ENCODE data around the gene DYNC1I2. TPM values are rescaled to one million over a fixed set of nuclear protein-coding genes. Genes with fewer than 3 reads are reported as not detected.

The DYNC1I2 gene
- total RNA-seq, 2 donors from 2014 or later = 54.8 to 67.8 TPM

DNA sequence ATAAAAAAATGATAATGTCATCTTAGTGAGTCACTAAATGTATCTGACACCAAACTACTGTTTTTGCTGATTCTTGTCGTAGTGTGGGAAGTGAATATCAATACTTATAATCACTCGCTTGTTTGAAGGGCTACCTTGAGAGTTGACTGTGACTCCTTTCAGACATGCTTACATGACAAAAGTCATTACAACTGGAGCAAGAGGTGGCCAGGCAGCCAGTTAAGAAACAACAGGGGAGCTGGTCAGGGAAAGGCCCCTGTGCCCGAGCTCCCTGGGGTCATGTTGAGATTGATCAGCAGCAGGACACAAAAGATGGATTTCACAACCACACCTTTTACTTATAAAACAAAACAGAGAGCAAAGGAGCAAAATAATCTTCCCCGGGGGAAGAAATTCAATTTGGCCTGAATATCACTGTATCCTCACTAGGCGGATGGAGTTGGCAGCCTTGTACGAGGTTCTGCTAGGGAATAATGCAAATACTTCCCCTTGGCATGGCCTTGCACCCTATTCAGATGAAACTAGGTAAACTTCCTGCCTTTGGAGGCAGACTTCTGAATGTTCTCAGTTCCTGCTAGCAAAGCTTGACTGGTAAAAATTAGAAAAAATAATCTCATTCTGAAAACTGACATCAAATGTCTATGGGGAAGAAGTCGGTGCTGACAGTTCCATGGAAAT, 101.2 kb downstream of the DYNC1I2 start:
- H3K4me3 ChIP-seq = no peak overlapping the region
- peaks cover 88% of the 10 kb centered on the region for H3K36me3 ChIP-seq
- H3K27ac ChIP-seq = no peak overlapping the region
- DNase-seq (ENCODE audit: low spot score) = no peak
- no peak for TF ChIP-seq CTCF (IDR thresholded peaks at IDR 0.05)
- H3K9me3 ChIP-seq = no peaks in the 10 kb centered on the region
- no peaks in the 10 kb centered on the region for H3K27me3 ChIP-seq
- no peaks in the 10 kb centered on the region for H3K4me1 ChIP-seq

DNA sequence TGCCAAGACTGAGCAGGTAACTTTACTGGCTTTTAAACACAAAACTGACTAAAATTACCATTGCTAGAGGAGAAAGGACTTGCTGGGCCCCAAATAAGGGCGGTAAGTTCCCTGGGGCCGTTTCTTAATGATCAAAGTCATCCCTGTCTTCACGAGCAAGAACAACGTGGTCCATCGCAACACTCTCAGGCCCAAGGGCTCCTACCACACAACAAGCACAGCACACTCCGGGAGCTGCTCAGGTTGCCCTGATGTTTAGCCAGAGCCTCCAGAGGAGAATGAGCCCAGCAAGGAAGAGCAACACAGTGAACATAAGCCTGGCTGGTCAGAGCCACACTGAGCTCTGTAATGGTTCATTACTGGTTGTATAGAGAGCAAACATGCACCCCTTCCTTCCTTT, 102.7 kb downstream of the DYNC1I2 start:
- no peak for DNase-seq (ENCODE audit: low spot score)
- Histone ChIP-seq H3K27ac (no peak overlapping the region), H3K4me3 (no peak overlapping the region), H3K9me3 (no peaks in the 10 kb centered on the region), H3K27me3 (no peaks in the 10 kb centered on the region), H3K4me1 (peaks cover 0 to 2% of the 10 kb centered on the region in 2 donors), H3K36me3 (peaks cover 74% of the 10 kb centered on the region)
- TF ChIP-seq CTCF (IDR thresholded peaks at IDR 0.05) = no peak

DNA sequence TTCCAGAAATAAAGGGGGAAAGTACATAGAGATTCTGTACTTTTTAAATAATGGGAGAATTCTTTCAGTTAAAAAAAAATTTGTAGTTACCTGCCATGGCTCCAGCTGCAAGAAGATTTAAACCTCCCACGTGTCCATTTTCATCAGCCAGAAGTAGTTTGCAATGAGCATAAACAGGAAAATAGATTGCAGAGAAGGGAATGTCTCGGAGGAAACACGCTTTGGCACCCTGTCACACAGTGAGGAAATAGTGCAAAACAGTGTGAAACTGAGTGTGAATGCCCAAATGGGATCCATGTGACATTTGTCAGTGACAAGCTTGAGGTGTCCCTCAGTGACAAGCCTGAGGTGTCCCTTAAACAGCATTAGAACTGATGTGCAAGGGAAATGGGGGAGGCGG, 104.1 kb downstream of the DYNC1I2 start:
- no peak for TF ChIP-seq CTCF (IDR thresholded peaks at IDR 0.05)
- H3K27ac ChIP-seq = no peak overlapping the region
- peaks cover 64% of the 10 kb centered on the region for H3K36me3 ChIP-seq
- H3K4me3 ChIP-seq = no peak overlapping the region
- no peak for DNase-seq (ENCODE audit: low spot score)
- H3K4me1 ChIP-seq = peaks cover 0 to 5% of the 10 kb centered on the region in 2 donors
- H3K9me3 ChIP-seq = no peaks in the 10 kb centered on the region
- H3K27me3 ChIP-seq = no peaks in the 10 kb centered on the region

DNA sequence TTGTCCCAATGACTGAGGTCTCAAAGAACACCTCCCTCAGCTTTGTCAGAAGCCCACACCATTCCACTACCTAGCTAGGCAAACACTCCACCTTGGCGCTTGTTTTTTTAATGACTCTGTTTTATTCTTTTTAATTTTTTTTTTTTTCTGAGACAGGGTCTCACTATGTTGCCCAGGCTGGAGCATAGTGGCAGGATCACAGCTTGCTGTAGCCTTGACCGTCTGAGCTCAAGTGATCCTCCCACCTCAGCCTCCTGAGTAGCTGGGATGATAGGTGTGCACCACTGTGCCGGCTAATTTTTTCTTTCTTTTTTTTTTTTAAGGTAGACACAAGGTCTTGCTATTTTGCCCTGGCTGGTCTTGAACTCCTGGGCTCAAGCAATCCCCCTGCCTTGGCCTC, 104.9 kb downstream of the DYNC1I2 start:
- no peak for TF ChIP-seq CTCF (IDR thresholded peaks at IDR 0.05)
- Histone ChIP-seq H3K4me1 (peaks cover 0 to 5% of the 10 kb centered on the region in 2 donors), H3K27ac (no peak overlapping the region), H3K9me3 (no peaks in the 10 kb centered on the region), H3K4me3 (no peak overlapping the region), H3K27me3 (no peaks in the 10 kb centered on the region), H3K36me3 (peaks cover 57% of the 10 kb centered on the region)
- no peak for DNase-seq (ENCODE audit: low spot score)

GRCh38 chr2:171792886-171793580, 105.8 kb downstream of the DYNC1I2 start:
- no peak overlapping the region for H3K27ac ChIP-seq
- TF ChIP-seq CTCF (IDR thresholded peaks at IDR 0.05) = no peak

More at GRCh38 chr2:171792886-171793580, 105.8 kb downstream of the DYNC1I2 start:
- Histone ChIP-seq H3K4me1 (peaks cover 0 to 5% of the 10 kb centered on the region in 2 donors), H3K4me3 (no peak overlapping the region), H3K27me3 (no peaks in the 10 kb centered on the region), H3K9me3 (no peaks in the 10 kb centered on the region), H3K36me3 (peaks cover 49% of the 10 kb centered on the region)
- DNase-seq (ENCODE audit: low spot score) = no peak

All from right atrium auricular region (tissue), 2 donors.